ENCODE data around the gene MICALL2. TPM values are rescaled to one million over a fixed set of nuclear protein-coding genes. Genes with fewer than 3 reads are reported as not detected.

The MICALL2 gene
- total RNA-seq, 2 donors from 2014 or later, result 23.3 to 26.7 TPM

- WGBS, 2 donors, result 84 to 92% methylated on average over 9 to 14 of the region's 24 CpGs
- intact Hi-C loops (cut with DNase I), result loop anchor here (5.0 kb wide), 1 partner anchor 42 kb away; no protein-coding TSS in a partner anchor
- Histone ChIP-seq H3K4me3 (no peak overlapping the region), H3K36me3 (replicated peaks in 1 of 2; ENCODE audit: insufficient read depth in 1 of 2, low read depth in 2 of 2) (peaks cover 7 to 18% of the 10 kb centered on the region in 2 donors), H3K27ac (no peak overlapping the region), H3K4me1 (peaks cover 1% of the 10 kb centered on the region), H3K9me3 (no peaks in the 10 kb centered on the region), H3K27me3 (no peaks in the 10 kb centered on the region)
- no peak for DNase-seq
- no peak for ATAC-seq
- TF ChIP-seq, protein P1, sequence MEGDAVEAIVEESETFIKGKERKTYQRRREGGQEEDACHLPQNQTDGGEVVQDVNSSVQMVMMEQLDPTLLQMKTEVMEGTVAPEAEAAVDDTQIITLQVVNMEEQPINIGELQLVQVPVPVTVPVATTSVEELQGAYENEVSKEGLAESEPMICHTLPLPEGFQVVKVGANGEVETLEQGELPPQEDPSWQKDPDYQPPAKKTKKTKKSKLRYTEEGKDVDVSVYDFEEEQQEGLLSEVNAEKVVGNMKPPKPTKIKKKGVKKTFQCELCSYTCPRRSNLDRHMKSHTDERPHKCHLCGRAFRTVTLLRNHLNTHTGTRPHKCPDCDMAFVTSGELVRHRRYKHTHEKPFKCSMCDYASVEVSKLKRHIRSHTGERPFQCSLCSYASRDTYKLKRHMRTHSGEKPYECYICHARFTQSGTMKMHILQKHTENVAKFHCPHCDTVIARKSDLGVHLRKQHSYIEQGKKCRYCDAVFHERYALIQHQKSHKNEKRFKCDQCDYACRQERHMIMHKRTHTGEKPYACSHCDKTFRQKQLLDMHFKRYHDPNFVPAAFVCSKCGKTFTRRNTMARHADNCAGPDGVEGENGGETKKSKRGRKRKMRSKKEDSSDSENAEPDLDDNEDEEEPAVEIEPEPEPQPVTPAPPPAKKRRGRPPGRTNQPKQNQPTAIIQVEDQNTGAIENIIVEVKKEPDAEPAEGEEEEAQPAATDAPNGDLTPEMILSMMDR (IDR thresholded peaks at IDR 0.05), result no peak
- no peak for TF ChIP-seq POLR2A (IDR thresholded peaks at IDR 0.05)
These were observed 20.0 kb upstream of the MICALL2 start for GRCh38 chr7:1479287-1479686.

DNA sequence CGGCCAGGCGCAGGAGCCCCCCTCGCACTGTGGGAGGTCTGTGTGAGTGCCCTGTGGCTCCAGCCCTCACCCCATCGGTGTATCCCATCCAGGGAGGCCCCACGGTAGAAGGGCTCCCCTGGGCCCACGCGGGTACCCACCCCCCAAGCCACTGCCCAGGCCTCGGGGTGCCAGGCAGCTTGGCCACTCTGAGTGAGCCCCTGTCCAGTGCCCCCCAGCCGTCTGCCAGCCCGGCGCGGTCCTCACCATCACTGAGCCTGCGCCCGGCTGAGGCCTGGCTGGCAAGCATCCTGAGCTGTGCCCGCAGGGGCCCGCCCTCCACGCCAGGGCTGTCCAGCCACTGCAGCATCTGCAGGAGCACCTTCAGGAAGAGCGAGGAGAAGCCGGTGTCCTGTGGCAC lies 19.2 kb upstream of the MICALL2 start:
- peaks cover 7% of the 10 kb centered on the region for H3K4me1 ChIP-seq
- no peaks in the 10 kb centered on the region for H3K27me3 ChIP-seq
- H3K4me3 ChIP-seq, result no peak overlapping the region
- TF ChIP-seq, protein P1 (IDR thresholded peaks at IDR 0.05), result no peak
- TF ChIP-seq POLR2A (IDR thresholded peaks at IDR 0.05), result no peak
- 90 to 100% methylated on average over 1 to 18 of the region's 19 CpGs for WGBS, 2 donors
- H3K9me3 ChIP-seq, result no peaks in the 10 kb centered on the region
- intact Hi-C loops (cut with DNase I), result loop anchor here (5.0 kb wide), 1 partner anchor 41 kb away; no protein-coding TSS in a partner anchor
- ATAC-seq (no peak), DNase-seq (no peak)
- peaks cover 4 to 18% of the 10 kb centered on the region in 2 donors for H3K36me3 ChIP-seq (replicated peaks in 1 of 2; ENCODE audit: insufficient read depth in 1 of 2, low read depth in 2 of 2)
- H3K27ac ChIP-seq, result no peak overlapping the region

GRCh38 chr7:1476859-1477258 lies 17.6 kb upstream of the MICALL2 start:
- intact Hi-C loops (cut with DNase I), result loop anchor here (5.0 kb wide), 1 partner anchor 40 kb away; no protein-coding TSS in a partner anchor

DNA sequence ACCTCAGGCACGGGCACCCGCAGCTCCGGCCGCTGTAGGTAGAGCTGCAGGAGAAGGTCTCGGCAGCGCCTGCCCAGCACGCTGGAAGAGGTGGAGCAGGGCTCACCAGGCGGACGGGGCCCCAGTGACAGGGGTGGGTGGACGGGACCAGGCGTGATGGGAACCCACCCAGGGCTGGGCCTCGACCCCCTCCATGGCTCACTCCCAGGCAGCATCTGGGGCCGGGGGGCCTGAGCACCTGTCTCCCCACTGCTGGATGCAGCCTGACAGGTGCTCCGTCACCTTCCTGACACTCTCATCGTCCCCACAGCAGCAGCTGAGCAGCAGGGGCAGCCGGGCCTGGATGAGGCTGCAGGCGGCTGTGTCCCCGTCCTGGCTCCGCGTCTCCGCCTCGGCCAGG lies 16.7 kb upstream of the MICALL2 start:
- ATAC-seq, result no peak
- intact Hi-C loops (cut with DNase I), result loop anchor here (5.0 kb wide), 1 partner anchor 39 kb away; no protein-coding TSS in a partner anchor

More at GRCh38 chr7:1476859-1477258, 17.6 kb upstream of the MICALL2 start:
- Histone ChIP-seq H3K27me3 (no peaks in the 10 kb centered on the region), H3K4me3 (no peak overlapping the region), H3K27ac (no peak overlapping the region), H3K9me3 (no peaks in the 10 kb centered on the region), H3K4me1 (peaks cover 7% of the 10 kb centered on the region), H3K36me3 (replicated peaks in 1 of 2; ENCODE audit: insufficient read depth in 1 of 2, low read depth in 2 of 2) (peaks cover 10 to 24% of the 10 kb centered on the region in 2 donors)
- TF ChIP-seq, protein P1 (IDR thresholded peaks at IDR 0.05), result no peak
- no peak for TF ChIP-seq POLR2A (IDR thresholded peaks at IDR 0.05)
- ATAC-seq (no peak), DNase-seq (no peak)
- 82 to 100% methylated on average over 1 to 12 of the region's 15 CpGs for WGBS, 2 donors

More for the DNA sequence above, 16.7 kb upstream of the MICALL2 start:
- H3K27me3 ChIP-seq, result no peaks in the 10 kb centered on the region
- no peak for DNase-seq
- H3K4me3 ChIP-seq, result no peak overlapping the region
- peaks cover 7% of the 10 kb centered on the region for H3K4me1 ChIP-seq
- no peak for TF ChIP-seq POLR2A (IDR thresholded peaks at IDR 0.05)
- TF ChIP-seq, protein P1 (IDR thresholded peaks at IDR 0.05), result no peak
- H3K9me3 ChIP-seq, result no peaks in the 10 kb centered on the region
- peaks cover 10 to 23% of the 10 kb centered on the region in 2 donors for H3K36me3 ChIP-seq (replicated peaks in 1 of 2; ENCODE audit: insufficient read depth in 1 of 2, low read depth in 2 of 2)
- no peak overlapping the region for H3K27ac ChIP-seq
- WGBS, 2 donors, result 92 to 98% methylated on average over 11 to 22 of the region's 22 CpGs

Data from body of pancreas (tissue), 4 donors.